HFFc6 (cell line): Measurements from ENCODE around the gene NFASC. TPM values are rescaled to one million over a fixed set of nuclear protein-coding genes. Genes with fewer than 3 reads are reported as not detected.

Source experiments
- DNase-seq: peaks from one replicate; pipeline ENCODE4 v3.0.0-alpha.2; 2018
- H3K27ac Mint-ChIP-seq: 2 replicates; pipeline ENCODE4 v1.8.0; 2020; ENCODE audit warnings: mild to moderate bottlenecking, mixed read lengths
- H3K27me3 Mint-ChIP-seq: 2 replicates; pipeline ENCODE4 v1.8.0; 2021; ENCODE audit warnings: mild to moderate bottlenecking, moderate library complexity, mixed read lengths; ENCODE audit not compliant: insufficient read depth
- H3K36me3 Mint-ChIP-seq: 2 replicates; pipeline ENCODE4 v1.8.0; 2021; ENCODE audit warnings: low read depth, mixed read lengths
- H3K4me1 Mint-ChIP-seq: 2 replicates; pipeline ENCODE4 v1.8.0; 2020; ENCODE audit warnings: low read depth, mixed read lengths
- H3K4me3 Mint-ChIP-seq: 2 replicates; pipeline ENCODE4 v1.8.0; 2020; ENCODE audit warnings: mild to moderate bottlenecking, moderate library complexity, mixed read lengths
- H3K9me3 Mint-ChIP-seq: 2 replicates; pipeline ENCODE4 v1.8.0; 2020; ENCODE audit warnings: mild to moderate bottlenecking, mixed read lengths
- total RNA-seq, 6 experiments: library from RNA; stranded (reverse); fragmentation: NEBNext Ultra II Directional; extraction: Animal tissue kit (Norgen Biotek cat#: 25700); gene quantifications; 2 replicates in 1 of 6; 3 replicates in 5 of 6; pipeline ENCODE4 v1.2.3, GENCODE V29; 2021
- TF ChIP-seq, protein P1 (sequence below): fragments of 200-600 bp; sonication (generic); IDR thresholded peaks from 2 replicates; pipeline ENCODE4 v1.5.0; 2021; ENCODE audit warnings: antibody characterized with exemption, mild to moderate bottlenecking

NFASC gene
- total RNA-seq, 6 experiments from 2014 or later = 4.7 to 11.7 (median 9.9) TPM

DNA sequence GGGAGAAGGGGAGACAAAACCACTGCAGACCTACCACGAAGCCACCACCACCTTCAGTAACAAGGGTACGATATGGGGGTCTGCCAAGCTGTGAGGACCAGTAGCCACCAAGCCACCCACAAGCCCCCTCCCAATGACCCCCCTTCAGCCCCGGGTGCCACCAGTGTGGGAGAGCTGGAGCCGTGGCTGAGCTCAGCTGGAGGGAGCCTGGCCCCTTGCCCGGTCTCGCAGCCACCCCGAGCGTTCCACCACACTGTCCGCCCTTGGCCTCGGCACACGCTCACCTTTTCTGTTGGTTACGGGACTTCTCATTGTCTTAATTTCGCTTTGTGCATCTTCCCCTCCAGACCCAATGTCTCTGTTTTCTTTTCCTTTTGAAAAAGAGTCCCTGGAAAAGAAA, 145.9 kb downstream of the NFASC start:
- TF ChIP-seq, protein P1, sequence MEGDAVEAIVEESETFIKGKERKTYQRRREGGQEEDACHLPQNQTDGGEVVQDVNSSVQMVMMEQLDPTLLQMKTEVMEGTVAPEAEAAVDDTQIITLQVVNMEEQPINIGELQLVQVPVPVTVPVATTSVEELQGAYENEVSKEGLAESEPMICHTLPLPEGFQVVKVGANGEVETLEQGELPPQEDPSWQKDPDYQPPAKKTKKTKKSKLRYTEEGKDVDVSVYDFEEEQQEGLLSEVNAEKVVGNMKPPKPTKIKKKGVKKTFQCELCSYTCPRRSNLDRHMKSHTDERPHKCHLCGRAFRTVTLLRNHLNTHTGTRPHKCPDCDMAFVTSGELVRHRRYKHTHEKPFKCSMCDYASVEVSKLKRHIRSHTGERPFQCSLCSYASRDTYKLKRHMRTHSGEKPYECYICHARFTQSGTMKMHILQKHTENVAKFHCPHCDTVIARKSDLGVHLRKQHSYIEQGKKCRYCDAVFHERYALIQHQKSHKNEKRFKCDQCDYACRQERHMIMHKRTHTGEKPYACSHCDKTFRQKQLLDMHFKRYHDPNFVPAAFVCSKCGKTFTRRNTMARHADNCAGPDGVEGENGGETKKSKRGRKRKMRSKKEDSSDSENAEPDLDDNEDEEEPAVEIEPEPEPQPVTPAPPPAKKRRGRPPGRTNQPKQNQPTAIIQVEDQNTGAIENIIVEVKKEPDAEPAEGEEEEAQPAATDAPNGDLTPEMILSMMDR = no peak
- DNase-seq = no peak
- Mint-ChIP-seq H3K36me3 (no peaks in the 10 kb centered on the region), H3K27ac (no peak overlapping the region), H3K4me1 (no peaks in the 10 kb centered on the region), H3K27me3 (peaks cover 40% of the 10 kb centered on the region), H3K4me3 (no peak overlapping the region), H3K9me3 (no peaks in the 10 kb centered on the region)

DNA sequence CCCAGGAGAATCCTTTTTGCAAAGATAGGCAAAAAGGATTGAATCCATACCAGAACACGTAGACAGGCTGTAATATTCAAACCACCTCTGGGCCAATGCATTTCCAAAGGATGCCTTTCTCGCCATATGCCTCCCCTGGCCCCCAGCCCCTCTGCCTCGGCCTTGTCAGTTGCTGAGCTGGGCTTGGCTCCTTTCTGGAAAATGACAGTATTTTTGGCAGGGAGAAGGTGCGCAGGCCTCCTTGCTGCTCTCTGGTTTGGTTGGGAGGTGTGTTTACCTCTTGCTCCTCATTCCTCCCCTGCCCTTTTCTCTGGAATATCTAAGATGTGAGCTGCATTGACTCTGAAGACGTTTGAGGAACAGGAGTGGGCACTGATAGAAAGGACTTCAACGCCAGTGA, 146.3 kb downstream of the NFASC start:
- peaks cover 45% of the 10 kb centered on the region for H3K27me3 Mint-ChIP-seq
- H3K27ac Mint-ChIP-seq = no peak overlapping the region
- TF ChIP-seq, protein P1 = no peak
- H3K9me3 Mint-ChIP-seq = no peaks in the 10 kb centered on the region
- DNase-seq = no peak
- H3K4me3 Mint-ChIP-seq = no peak overlapping the region
- no peaks in the 10 kb centered on the region for H3K4me1 Mint-ChIP-seq
- no peaks in the 10 kb centered on the region for H3K36me3 Mint-ChIP-seq

DNA sequence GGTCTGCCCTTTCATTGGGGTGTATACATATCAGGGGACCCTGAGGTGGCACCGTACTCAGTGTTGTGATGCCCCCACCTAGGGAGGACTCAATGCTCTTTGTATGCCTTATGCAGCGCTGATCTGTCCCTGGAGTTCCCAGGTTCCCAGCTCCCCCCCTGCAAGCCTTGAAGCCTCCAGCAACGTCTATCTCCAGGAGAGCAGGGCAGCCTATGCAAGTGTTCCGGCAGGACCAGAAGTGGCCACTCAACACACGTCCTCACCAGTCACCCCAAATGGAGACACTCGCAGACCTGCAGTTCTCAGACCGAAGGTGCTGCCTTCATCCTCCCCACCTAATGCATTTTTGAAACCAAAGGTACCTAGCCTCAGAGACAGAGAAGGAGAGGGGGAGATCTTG, 147.1 kb downstream of the NFASC start:
- no peak for DNase-seq
- Mint-ChIP-seq H3K9me3 (no peaks in the 10 kb centered on the region), H3K27me3 (peaks cover 52% of the 10 kb centered on the region), H3K4me3 (no peak overlapping the region), H3K27ac (no peak overlapping the region), H3K36me3 (no peaks in the 10 kb centered on the region), H3K4me1 (no peaks in the 10 kb centered on the region)
- TF ChIP-seq, protein P1 = no peak

DNA sequence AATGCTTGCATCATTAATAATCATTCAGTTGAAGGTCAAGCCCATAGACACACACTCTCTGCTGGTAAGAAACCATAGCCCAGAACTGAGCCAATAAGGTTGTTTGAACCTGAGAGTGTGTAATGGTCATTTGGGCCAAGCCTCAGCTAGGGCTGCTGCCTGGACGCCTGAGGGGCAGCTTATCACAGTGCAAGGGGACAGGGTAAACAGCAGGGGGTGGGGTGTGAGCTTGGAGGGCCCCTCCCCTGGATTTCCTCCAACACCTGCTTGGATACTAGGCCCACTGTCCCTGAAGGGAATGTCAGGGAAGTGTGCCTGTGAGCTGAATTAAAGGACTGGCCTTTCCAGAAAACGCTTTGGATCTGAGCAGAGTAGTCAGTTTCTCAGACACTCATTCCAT, 147.7 kb downstream of the NFASC start:
- H3K9me3 Mint-ChIP-seq = no peaks in the 10 kb centered on the region

DNA sequence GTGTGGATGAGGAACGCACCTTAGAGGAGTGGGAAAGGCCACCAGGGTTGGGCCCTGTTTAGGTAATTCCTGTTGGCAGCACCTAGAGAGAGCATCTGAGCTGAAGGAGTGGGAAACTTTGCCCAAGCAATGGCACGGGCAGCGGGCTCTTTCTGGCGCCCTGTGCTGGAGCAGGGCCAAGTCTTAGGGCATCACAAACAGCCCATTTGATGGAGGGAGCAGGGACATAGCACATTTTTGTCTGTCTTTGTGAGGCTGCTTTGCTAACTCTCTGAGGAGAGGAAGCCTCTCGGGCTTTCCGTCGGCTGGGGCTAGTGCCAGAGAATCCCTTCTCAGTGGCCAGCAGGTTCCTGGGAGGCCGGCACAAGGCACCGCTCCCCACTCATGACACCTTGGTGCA, 149.8 kb downstream of the NFASC start:
- H3K27ac Mint-ChIP-seq = no peak overlapping the region
- no peaks in the 10 kb centered on the region for H3K36me3 Mint-ChIP-seq
- H3K4me1 Mint-ChIP-seq = no peaks in the 10 kb centered on the region
- TF ChIP-seq, protein P1 = no peak
- DNase-seq = no peak
- H3K9me3 Mint-ChIP-seq = no peaks in the 10 kb centered on the region
- no peak overlapping the region for H3K4me3 Mint-ChIP-seq
- H3K27me3 Mint-ChIP-seq = peaks cover 55% of the 10 kb centered on the region

More for the DNA sequence above, 147.7 kb downstream of the NFASC start:
- TF ChIP-seq, protein P1 = no peak
- peaks cover 54% of the 10 kb centered on the region for H3K27me3 Mint-ChIP-seq
- no peaks in the 10 kb centered on the region for H3K36me3 Mint-ChIP-seq
- DNase-seq = no peak
- H3K4me3 Mint-ChIP-seq = no peak overlapping the region
- H3K27ac Mint-ChIP-seq = no peak overlapping the region
- H3K4me1 Mint-ChIP-seq = no peaks in the 10 kb centered on the region

DNA sequence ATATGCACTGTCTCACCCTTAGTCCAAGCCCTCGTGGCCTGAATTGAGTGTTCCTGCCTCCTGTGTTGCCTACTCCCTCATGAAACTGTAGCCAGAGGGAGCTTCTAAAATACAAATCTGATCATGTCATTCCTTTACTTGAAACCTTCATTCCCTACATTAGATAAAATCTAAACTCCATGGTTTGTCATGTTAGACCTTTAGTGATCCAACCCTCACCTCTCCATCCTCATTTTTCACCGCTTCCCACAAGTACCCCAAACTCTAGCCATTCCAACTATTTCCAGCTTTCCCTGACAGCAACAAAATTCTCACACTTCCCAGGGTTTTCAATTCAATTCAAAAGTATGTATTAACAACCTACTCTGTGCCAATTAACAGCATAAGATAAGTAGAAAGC, 154.0 kb downstream of the NFASC start:
- peaks cover 55% of the 10 kb centered on the region for H3K27me3 Mint-ChIP-seq
- no peak overlapping the region for H3K27ac Mint-ChIP-seq
- no peak for DNase-seq
- TF ChIP-seq, protein P1 = no peak
- no peaks in the 10 kb centered on the region for H3K9me3 Mint-ChIP-seq
- no peaks in the 10 kb centered on the region for H3K4me1 Mint-ChIP-seq
- H3K4me3 Mint-ChIP-seq = no peak overlapping the region
- H3K36me3 Mint-ChIP-seq = no peaks in the 10 kb centered on the region
